Epithelial cell of prostate (primary cell): Measurements from ENCODE around the gene PLA2G2C.
"Not testable (repeated sequence)": the region's sequence is repeated elsewhere in the genome, so short reads cannot be mapped to it uniquely, and the experiment has no call there.

Experiments used
- DNase-seq: peaks from one replicate; pipeline ENCODE4 v3.0.0-alpha.2; 2011; ENCODE audit warnings: low read depth, low spot score
- H3K27ac ChIP-seq: fragments of 450-650 bp; 2 replicates; pipeline ENCODE4 v1.5.1; 2017; ENCODE audit warnings: mild to moderate bottlenecking

Gene PLA2G2C

GRCh38 chr1:20185834-20186782 is at the start of gene PLA2G2C, which contains the start of gene UBXN10:
PLA2G2C (minus strand) TSS chr1:20186518; CDS start chr1:20177363, 9,155 bp downstream.
UBXN10 (plus strand) TSS chr1:20186096; CDS start chr1:20190562, 4,466 bp downstream.
- DNase-seq: no peak

GRCh38 chr1:20234788-20235535 is 48.6 kb upstream of the PLA2G2C start:
- H3K27ac ChIP-seq: no peak overlapping the region
- DNase-seq: no peak

More at GRCh38 chr1:20185834-20186782, at the start of gene PLA2G2C, which contains the start of gene UBXN10:
- no peak within 1 kb of the TSS for H3K27ac ChIP-seq

- DNase-seq: no peak
Measured at GRCh38 chr1:20233866-20234265, 47.5 kb upstream of the PLA2G2C start.

GRCh38 chr1:20233394-20233793 is 47.1 kb upstream of the PLA2G2C start:
- no peak overlapping the region for H3K27ac ChIP-seq
- no peak for DNase-seq

More at GRCh38 chr1:20233866-20234265, 47.5 kb upstream of the PLA2G2C start:
- H3K27ac ChIP-seq: no peak overlapping the region

- H3K27ac ChIP-seq, DNase-seq: not testable (repeated sequence)
Measured at GRCh38 chr1:20232564-20232963, 46.2 kb upstream of the PLA2G2C start.

DNA sequence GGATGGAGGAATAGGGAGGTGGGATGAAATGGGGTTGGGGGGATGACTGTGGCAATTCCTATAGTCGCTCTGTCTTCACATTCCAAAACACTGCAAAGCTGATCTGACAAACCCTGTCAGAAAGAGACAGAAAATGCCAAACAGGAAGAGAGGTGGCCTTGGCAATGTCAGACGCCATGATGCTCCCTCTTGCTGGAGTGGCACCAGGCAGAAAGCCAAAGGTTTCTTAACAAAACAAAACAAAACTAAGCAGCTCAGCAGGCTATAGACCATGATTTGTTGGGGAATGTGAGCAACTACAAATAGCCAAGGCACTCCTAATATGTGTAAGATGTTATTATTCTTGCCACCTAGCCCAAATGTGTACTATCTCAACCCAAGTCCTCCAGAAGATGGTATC is 42.9 kb upstream of the PLA2G2C start:
- H3K27ac ChIP-seq: no peak overlapping the region
- DNase-seq: no peak

DNA sequence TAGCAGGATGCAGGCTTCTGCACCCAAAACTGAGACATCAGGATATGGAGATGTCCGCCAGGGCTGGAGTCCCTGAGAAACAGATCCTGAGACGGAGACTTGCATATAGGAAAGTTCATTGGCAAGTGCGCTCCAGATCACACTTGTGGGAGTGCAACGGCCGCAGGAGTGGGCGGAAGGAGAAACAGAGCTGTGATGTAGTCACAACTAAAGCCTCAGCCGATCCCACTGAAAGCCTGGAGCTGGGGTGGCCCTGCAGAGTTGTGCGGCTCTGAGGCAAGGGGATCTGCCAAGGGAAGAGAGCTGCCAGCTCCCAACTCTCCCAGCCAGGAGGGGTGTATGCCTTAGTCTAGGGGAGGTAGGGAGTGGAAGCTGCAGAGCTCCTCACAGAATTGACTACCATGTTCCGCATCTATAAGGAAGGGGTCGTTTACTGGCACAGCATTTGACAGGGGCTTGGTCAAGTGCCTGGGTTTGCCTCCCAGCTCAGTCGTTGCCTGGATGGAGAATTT is 42.1 kb upstream of the PLA2G2C start:
- no peak for DNase-seq
- no peak overlapping the region for H3K27ac ChIP-seq

DNA sequence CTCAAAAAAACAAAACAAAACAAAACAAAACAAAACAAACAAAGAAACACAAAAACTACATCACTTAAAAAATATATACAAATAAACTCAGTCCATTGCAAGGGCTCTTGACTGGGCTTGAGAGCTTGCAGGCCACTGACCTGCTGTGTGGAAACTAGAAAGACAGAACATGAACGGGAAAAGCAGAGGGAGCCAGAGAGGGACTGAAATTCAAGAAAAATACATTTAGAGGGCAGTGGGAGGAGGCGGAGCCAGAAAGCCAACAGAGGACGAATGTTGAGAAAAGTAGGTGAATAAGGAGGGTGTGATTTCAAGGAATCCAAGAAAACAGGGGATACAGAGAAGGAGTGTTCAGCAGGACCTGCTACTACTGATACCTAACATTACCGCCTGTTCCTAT is 41.4 kb upstream of the PLA2G2C start:
- DNase-seq: no peak
- no peak overlapping the region for H3K27ac ChIP-seq

- H3K27ac ChIP-seq: no peak overlapping the region
- no peak for DNase-seq
Measured at GRCh38 chr1:20224546-20224945, 38.2 kb upstream of the PLA2G2C start.

DNA sequence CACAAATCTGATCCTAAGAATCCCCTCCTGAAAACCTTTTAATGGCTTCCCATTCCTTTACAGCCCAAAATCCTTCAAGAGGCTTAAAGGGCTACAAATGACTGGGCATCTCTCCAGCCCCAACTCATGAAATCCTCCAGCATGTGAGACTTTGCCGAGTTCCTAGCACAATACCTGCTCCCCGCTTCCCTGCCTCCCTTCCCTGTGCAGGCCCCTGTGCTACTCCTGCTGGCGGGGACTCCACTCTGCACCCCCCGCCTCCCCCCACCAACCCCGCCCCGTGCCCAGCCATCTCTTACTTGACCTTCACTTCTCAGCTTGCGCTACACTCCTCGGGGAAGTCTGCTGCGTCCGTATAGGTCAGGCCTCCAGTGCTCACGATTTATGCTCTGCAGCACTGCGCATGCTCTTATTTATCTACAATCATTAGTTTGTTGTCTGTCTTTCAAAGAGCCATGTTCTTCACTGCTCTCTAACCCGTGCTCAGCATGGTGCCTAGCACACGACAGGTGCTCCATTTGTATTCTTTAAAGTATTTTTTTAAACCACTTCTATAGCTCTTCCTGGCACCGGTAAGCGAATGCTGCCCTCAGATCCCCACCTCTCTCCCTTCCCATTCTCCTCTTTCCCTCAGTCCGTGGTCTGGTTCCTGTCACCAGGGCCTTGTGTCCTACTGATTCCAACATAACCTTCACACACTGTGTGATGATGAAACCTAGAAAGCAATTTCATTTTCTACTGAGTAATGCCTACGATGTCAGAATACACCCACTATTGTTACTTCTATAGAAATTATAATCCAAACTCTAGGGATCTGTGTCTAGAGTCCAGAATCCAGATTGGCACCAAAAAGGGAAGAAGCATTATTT is 37.5 kb upstream of the PLA2G2C start:
- no peak for DNase-seq
- H3K27ac ChIP-seq: no peak overlapping the region

DNA sequence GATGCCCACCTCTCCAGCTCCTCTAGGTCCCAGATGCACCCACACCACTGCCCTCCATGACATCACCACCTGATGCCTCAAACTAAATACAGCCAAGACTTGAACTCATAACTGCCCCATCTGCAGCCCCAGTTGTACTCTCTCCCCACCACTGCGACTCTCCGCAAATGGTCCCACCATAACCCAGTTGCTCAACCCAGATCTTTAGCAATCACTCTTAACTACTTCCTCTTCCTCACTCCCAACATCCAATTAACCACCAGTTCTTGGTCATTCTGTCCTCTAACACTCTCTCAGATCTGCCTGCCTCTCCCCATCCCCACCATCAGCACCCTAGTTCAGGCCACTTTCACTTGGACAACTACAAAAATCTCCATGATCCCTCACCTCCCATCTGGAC is 36.8 kb upstream of the PLA2G2C start:
- DNase-seq: no peak
- no peak overlapping the region for H3K27ac ChIP-seq

DNA sequence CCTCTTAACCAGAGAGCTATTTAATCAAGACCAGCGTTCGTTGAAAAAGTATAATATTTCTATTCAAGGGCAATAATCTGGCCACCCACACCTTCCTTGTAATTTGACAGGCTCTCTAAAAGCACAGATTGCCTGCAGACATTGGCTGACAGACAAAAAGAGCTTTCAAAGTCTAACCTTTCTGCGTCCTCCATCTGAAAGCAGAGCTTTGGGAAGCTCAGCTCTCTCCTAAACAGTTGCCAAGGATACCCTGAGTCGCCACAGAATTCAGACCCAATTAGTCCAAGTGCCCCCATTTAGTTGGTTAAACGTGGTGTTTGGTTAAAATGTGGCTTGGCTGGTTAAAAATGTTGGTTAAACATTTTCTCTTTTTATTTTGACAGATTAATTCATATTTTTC is 33.7 kb upstream of the PLA2G2C start:
- no peak overlapping the region for H3K27ac ChIP-seq
- no peak for DNase-seq

DNA sequence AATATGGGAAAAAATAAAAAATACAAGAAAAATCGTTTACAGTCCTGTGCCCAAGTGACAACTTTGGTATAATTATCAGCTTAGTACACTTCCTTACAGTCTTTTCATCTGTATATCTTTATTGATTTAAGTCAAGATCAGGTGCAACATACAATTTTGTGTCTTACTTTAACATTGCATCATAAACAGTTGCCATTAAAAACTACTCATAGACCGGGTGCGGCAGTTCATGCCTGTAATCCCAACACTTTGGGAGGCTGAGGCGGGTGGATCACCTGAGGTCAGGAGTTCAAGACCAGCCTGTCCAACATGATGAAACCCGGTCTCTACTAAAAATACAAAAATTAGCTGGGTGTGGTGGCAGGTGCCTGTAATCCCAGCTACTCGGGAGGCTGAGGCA is 32.7 kb upstream of the PLA2G2C start:
- H3K27ac ChIP-seq, DNase-seq: not testable (repeated sequence)

GRCh38 chr1:20216574-20216973 is 30.3 kb upstream of the PLA2G2C start:
- no peak for DNase-seq
- H3K27ac ChIP-seq: no peak overlapping the region

- no peak overlapping the region for H3K27ac ChIP-seq
- DNase-seq: no peak
Measured at GRCh38 chr1:20215716-20216115, 29.4 kb upstream of the PLA2G2C start.

- H3K27ac ChIP-seq: peak overlapping the region; percentile 80
Measured at GRCh38 chr1:20212685-20213331, 26.5 kb upstream of the PLA2G2C start.

DNA sequence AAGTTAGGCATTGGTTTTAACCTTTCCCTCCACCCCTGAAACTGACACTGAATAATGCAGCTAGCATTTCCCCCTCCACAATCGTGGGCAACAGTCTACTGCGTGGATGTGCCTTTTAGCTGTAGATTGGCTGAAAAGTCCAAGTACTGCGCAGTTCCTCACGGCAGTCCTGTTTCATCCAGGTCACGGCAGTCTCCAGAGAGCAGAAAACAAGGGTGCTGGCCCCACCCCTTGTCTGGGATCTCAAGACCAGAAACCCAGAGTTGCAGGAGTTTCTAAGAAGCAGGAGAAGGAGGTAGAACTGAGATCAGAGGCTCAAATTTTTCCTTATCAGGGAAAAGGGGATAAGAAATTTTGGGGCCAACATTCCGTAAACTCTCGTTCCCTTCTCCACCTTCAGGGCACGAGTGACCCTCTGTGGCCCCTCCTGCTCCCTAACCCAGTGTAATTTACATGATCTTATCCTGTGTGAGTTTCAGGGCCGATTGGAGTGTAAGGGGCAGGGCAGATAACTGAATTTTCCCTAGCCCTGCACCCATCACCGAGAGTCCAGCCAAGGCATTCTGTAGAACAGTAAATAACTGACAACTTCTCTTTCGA is 25.9 kb upstream of the PLA2G2C start:
- peak overlapping the region; percentile 80 for H3K27ac ChIP-seq
- no peak for DNase-seq

More at GRCh38 chr1:20212685-20213331, 26.5 kb upstream of the PLA2G2C start:
- peak; percentile 27 for DNase-seq

DNA sequence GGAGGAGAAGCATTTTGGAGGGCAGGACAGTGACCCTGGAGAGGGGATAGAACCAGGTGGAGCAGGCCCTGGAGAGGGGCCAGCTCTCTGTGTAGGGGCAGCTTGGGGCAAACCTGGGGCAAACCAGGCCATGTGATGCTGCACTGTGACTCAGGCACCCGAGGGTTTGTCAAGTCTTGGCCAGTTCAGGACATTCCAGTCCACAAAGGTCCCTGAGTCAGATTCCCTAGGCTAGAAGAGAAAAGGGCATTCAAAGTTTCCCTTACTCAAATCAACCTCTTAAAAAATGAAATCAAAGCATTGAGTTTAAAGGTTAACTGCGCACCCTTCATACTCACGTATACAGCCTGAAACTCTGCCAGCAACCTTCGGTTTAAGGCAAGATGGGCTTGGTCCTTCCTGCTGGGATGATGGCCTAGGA is 25.2 kb upstream of the PLA2G2C start:
- H3K27ac ChIP-seq: peak overlapping the region; percentile 80
- DNase-seq: peak; percentile 79
